Liver (tissue), 3 donors: Measurements from ENCODE around the gene CCDC78.
"Not testable (repeated sequence)": the region's sequence is repeated elsewhere in the genome, so short reads cannot be mapped to it uniquely, and the experiment has no call there.

ENCODE experiments used
- JUND ChIP-seq, 2 donors: IDR thresholded peaks; 2 replicates each; pipeline ENCODE4 v1.6.1; 2016; ENCODE audit warnings: antibody characterized with exemption in 2 of 2
- NR2F2 ChIP-seq: IDR thresholded peaks from 2 replicates; pipeline ENCODE4 v1.6.1; 2016; ENCODE audit warnings: antibody characterized with exemption
- SP1 ChIP-seq: IDR thresholded peaks from 2 replicates; pipeline ENCODE4 v1.6.1; 2018; ENCODE audit warnings: antibody characterized with exemption, mild to moderate bottlenecking
- TAF1 ChIP-seq: conservative IDR thresholded peaks from 2 replicates; pipeline ENCODE4 v1.6.1; 2016; ENCODE audit warnings: antibody characterized with exemption, mild to moderate bottlenecking
- YY1 ChIP-seq: IDR thresholded peaks from 2 replicates; pipeline ENCODE4 v1.6.1; 2016; ENCODE audit warnings: antibody characterized with exemption, mild to moderate bottlenecking
- TF ChIP-seq, protein P1 (sequence below): IDR thresholded peaks from 2 replicates; pipeline ENCODE4 v1.6.1; 2016; ENCODE audit warnings: antibody characterized with exemption, mild to moderate bottlenecking
- TF ChIP-seq, protein P2 (sequence below): fragments of 150-350 bp; IDR thresholded peaks from 2 replicates; pipeline ENCODE4 v1.5.1; 2017; ENCODE audit warnings: improper control_type of control experiment, low read depth, low read length; ENCODE audit not compliant: missing input control
- donor health status: healthy.
- donor health status: healthy.

DNA sequence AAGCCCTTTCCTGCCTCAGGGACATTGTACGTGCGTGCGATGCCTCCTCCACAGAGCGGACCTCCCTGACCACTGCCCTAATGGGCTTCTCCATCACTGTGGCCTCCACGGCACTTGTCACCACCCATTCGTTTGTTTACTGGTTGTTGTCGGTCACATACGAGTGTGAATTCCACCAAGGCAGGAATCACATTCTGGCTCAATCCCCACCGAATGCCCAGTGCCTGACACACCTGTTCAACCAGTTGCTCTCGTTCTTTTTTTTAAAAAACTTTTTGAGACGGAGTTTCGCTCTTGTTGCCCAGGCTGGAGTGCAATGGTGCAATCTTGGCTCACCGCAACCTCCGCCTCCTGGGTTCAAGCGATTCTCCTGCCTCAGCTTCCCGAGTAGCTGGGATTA is 35.0 kb downstream of the CCDC78 start:
- TF ChIP-seq, protein P1, sequence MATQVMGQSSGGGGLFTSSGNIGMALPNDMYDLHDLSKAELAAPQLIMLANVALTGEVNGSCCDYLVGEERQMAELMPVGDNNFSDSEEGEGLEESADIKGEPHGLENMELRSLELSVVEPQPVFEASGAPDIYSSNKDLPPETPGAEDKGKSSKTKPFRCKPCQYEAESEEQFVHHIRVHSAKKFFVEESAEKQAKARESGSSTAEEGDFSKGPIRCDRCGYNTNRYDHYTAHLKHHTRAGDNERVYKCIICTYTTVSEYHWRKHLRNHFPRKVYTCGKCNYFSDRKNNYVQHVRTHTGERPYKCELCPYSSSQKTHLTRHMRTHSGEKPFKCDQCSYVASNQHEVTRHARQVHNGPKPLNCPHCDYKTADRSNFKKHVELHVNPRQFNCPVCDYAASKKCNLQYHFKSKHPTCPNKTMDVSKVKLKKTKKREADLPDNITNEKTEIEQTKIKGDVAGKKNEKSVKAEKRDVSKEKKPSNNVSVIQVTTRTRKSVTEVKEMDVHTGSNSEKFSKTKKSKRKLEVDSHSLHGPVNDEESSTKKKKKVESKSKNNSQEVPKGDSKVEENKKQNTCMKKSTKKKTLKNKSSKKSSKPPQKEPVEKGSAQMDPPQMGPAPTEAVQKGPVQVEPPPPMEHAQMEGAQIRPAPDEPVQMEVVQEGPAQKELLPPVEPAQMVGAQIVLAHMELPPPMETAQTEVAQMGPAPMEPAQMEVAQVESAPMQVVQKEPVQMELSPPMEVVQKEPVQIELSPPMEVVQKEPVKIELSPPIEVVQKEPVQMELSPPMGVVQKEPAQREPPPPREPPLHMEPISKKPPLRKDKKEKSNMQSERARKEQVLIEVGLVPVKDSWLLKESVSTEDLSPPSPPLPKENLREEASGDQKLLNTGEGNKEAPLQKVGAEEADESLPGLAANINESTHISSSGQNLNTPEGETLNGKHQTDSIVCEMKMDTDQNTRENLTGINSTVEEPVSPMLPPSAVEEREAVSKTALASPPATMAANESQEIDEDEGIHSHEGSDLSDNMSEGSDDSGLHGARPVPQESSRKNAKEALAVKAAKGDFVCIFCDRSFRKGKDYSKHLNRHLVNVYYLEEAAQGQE, result not testable (repeated sequence)
- TF ChIP-seq, protein P2, sequence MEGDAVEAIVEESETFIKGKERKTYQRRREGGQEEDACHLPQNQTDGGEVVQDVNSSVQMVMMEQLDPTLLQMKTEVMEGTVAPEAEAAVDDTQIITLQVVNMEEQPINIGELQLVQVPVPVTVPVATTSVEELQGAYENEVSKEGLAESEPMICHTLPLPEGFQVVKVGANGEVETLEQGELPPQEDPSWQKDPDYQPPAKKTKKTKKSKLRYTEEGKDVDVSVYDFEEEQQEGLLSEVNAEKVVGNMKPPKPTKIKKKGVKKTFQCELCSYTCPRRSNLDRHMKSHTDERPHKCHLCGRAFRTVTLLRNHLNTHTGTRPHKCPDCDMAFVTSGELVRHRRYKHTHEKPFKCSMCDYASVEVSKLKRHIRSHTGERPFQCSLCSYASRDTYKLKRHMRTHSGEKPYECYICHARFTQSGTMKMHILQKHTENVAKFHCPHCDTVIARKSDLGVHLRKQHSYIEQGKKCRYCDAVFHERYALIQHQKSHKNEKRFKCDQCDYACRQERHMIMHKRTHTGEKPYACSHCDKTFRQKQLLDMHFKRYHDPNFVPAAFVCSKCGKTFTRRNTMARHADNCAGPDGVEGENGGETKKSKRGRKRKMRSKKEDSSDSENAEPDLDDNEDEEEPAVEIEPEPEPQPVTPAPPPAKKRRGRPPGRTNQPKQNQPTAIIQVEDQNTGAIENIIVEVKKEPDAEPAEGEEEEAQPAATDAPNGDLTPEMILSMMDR, result not testable (repeated sequence)
- TF ChIP-seq SP1; JUND (IDR thresholded peaks at IDR 0.05); YY1; TAF1; NR2F2: not testable (repeated sequence)
